HL-60 (cell line): ENCODE results near the gene CLDND1.

Experiments
- CTCF ChIP-seq: IDR thresholded peaks from one replicate; pipeline ENCODE4 v1.5.1; 2011; ENCODE audit warnings: low read length, control low read depth, inconsistent platforms; ENCODE audit not compliant: insufficient read depth
- REST ChIP-seq: IDR thresholded peaks from 2 replicates; pipeline ENCODE4 v1.6.1; 2012; ENCODE audit warnings: low read depth; ENCODE audit not compliant: insufficient replicate concordance

DNA sequence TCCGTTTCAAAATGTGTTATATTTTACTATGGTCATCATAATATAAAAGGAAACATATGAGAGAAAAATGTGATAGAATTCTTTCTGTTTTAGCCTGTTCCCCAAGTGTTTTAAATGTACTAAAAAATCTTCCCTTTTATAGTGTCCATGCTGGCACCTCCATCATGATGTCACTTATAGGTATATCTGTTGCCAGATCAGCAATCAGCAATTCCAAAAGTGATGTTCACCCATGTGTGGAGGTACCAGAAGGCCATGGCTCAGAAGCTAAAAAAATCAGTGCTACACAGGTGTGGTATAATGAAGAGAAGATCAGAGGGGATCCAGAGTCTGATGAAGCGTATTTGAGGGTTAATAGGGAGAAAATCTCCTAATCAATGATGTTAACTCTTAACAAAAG lies 8.0 kb upstream of the CLDND1 start:
- TF ChIP-seq CTCF (no peak), REST (no peak)
